ENCODE data around the gene CFAP77.
"Not testable (repeated sequence)": the region's sequence is repeated elsewhere in the genome, so short reads cannot be mapped to it uniquely, and the experiment has no call there.

The CFAP77 gene

GRCh38 chr9:132547436-132547835 is 137.4 kb downstream of the CFAP77 start:
- DNase-seq (ENCODE audit: low read depth in 2 of 2): no peak

GRCh38 chr9:132547976-132548730 is 138.1 kb downstream of the CFAP77 start:
- no peak for DNase-seq (ENCODE audit: low read depth in 2 of 2)

GRCh38 chr9:132548751-132549640 is 139.0 kb downstream of the CFAP77 start:
- no peak for DNase-seq (ENCODE audit: low read depth in 2 of 2)

- DNase-seq (ENCODE audit: low read depth in 2 of 2): no peak
Measured at GRCh38 chr9:132551556-132551955, 141.5 kb downstream of the CFAP77 start.

- no peak for DNase-seq (ENCODE audit: low read depth in 2 of 2)
Measured at GRCh38 chr9:132552041-132552440, 142.0 kb downstream of the CFAP77 start.

- no peak for DNase-seq (ENCODE audit: low read depth in 2 of 2)
Measured at GRCh38 chr9:132554755-132555154, 144.7 kb downstream of the CFAP77 start.

GRCh38 chr9:132555528-132555927 is 145.5 kb downstream of the CFAP77 start:
- no peak for DNase-seq (ENCODE audit: low read depth in 2 of 2)

GRCh38 chr9:132556235-132556634 is 146.2 kb downstream of the CFAP77 start:
- no peak for DNase-seq (ENCODE audit: low read depth in 2 of 2)

GRCh38 chr9:132556714-132557113 is 146.7 kb downstream of the CFAP77 start:
- no peak for DNase-seq (ENCODE audit: low read depth in 2 of 2)

GRCh38 chr9:132557159-132557558 is 147.1 kb downstream of the CFAP77 start:
- DNase-seq (ENCODE audit: low read depth in 2 of 2): no peak

GRCh38 chr9:132559711-132560110 is 149.7 kb downstream of the CFAP77 start:
- no peak for DNase-seq (ENCODE audit: low read depth in 2 of 2)

GRCh38 chr9:132560616-132561202 is 150.7 kb downstream of the CFAP77 start:
- no peak for DNase-seq (ENCODE audit: low read depth in 2 of 2)

- DNase-seq (ENCODE audit: low read depth in 2 of 2): no peak
Measured at GRCh38 chr9:132562306-132562573, 152.2 kb downstream of the CFAP77 start.

- no peak for DNase-seq (ENCODE audit: low read depth in 2 of 2)
Measured at GRCh38 chr9:132564526-132564925, 154.5 kb downstream of the CFAP77 start.

GRCh38 chr9:132568787-132569186 is 158.8 kb downstream of the CFAP77 start:
- not testable (repeated sequence) for DNase-seq (ENCODE audit: low read depth in 2 of 2)

- no peak for DNase-seq (ENCODE audit: low read depth in 2 of 2)
Measured at GRCh38 chr9:132571806-132572600, 162.0 kb downstream of the CFAP77 start.

GRCh38 chr9:132572921-132573320 is 162.9 kb downstream of the CFAP77 start:
- no peak for DNase-seq (ENCODE audit: low read depth in 2 of 2)

GRCh38 chr9:132575005-132575609 is 165.1 kb downstream of the CFAP77 start:
- peak in 1 of 2 experiments; percentile 40 for DNase-seq (ENCODE audit: low read depth in 2 of 2)

- no peak for DNase-seq (ENCODE audit: low read depth in 2 of 2)
Measured at GRCh38 chr9:132575811-132576210, 165.8 kb downstream of the CFAP77 start.

GRCh38 chr9:132577119-132577518 is 167.1 kb downstream of the CFAP77 start:
- DNase-seq (ENCODE audit: low read depth in 2 of 2): no peak

GRCh38 chr9:132578367-132578932 is 168.4 kb downstream of the CFAP77 start:
- DNase-seq (ENCODE audit: low read depth in 2 of 2): no peak

Data from stimulated activated CD4-positive, alpha-beta T cell treated with anti-CD3 and anti-CD28 coated beads, Interleukin-12 subunit alpha, Interleukin-12 subunit beta, amount 100 ng/mL, for 24 hours (primary cell).